Activated CD8-positive, alpha-beta memory T cell treated with anti-CD3 and anti-CD28 coated beads for 24 hours (primary cell): ENCODE data around the gene PNLDC1.
A peak's percentile ranks its signal among the peaks of the same experiment; 100 is the strongest.
"Not testable (repeated sequence)": the region's sequence is repeated elsewhere in the genome, so short reads cannot be mapped to it uniquely, and the experiment has no call there.

Experiments used
- DNase-seq: peaks from one replicate; pipeline ENCODE4 v3.0.0-alpha.2; 2020

PNLDC1 gene

GRCh38 chr6:159788753-159789376 is 11.2 kb upstream of the PNLDC1 start:
- peak; percentile 69 for DNase-seq

- DNase-seq, result peak; percentile 98
Measured at GRCh38 chr6:159789377-159790148, 10.5 kb upstream of the PNLDC1 start, which contains the start of gene TCP1. Gene TCP1, minus strand, starts transcription at chr6:159789602. Its CDS starts 134 bp downstream, at chr6:159789468.

GRCh38 chr6:159790149-159790955 is 9.7 kb upstream of the PNLDC1 start, which contains the start of gene MRPL18:
Gene MRPL18, plus strand, starts transcription at chr6:159790467. Its CDS starts 121 bp downstream, at chr6:159790588.
- DNase-seq, result peak; percentile 87

- DNase-seq, result peak; percentile 64
Measured at GRCh38 chr6:159790956-159791598, 9.0 kb upstream of the PNLDC1 start.

GRCh38 chr6:159794976-159795375 is 5.1 kb upstream of the PNLDC1 start:
- not testable (repeated sequence) for DNase-seq

GRCh38 chr6:159797554-159797953 is 2.5 kb upstream of the PNLDC1 start:
- no peak for DNase-seq

- DNase-seq, result no peak
Measured at GRCh38 chr6:159801935-159802334, 1.9 kb downstream of the PNLDC1 start.

GRCh38 chr6:159804504-159804903 is 4.4 kb downstream of the PNLDC1 start:
- DNase-seq, result no peak

GRCh38 chr6:159805440-159806020 is 5.5 kb downstream of the PNLDC1 start:
- no peak for DNase-seq

GRCh38 chr6:159806021-159806458 is 6.0 kb downstream of the PNLDC1 start:
- DNase-seq, result no peak

GRCh38 chr6:159807150-159807858 is 7.2 kb downstream of the PNLDC1 start:
- DNase-seq, result no peak

GRCh38 chr6:159808647-159809046 is 8.6 kb downstream of the PNLDC1 start:
- DNase-seq, result no peak

GRCh38 chr6:159809149-159809548 is 9.1 kb downstream of the PNLDC1 start:
- no peak for DNase-seq

GRCh38 chr6:159813781-159814180 is 13.7 kb downstream of the PNLDC1 start:
- DNase-seq, result no peak

- DNase-seq, result no peak
Measured at GRCh38 chr6:159815410-159815809, 15.3 kb downstream of the PNLDC1 start.

GRCh38 chr6:159816775-159817174 is 16.7 kb downstream of the PNLDC1 start:
- DNase-seq, result not testable (repeated sequence)

- DNase-seq, result no peak
Measured at GRCh38 chr6:159817951-159818739, 18.1 kb downstream of the PNLDC1 start.

- DNase-seq, result no peak
Measured at GRCh38 chr6:159819098-159819497, 19.0 kb downstream of the PNLDC1 start.

- no peak for DNase-seq
Measured at GRCh38 chr6:159819932-159820640, 20.0 kb downstream of the PNLDC1 start.

GRCh38 chr6:159821122-159821521 is 21.0 kb downstream of the PNLDC1 start:
- no peak for DNase-seq
